ENCODE measurements around the gene KCNK13. TPM values are rescaled to one million over a fixed set of nuclear protein-coding genes. Genes with fewer than 3 reads are reported as not detected.

Gene KCNK13
- total RNA-seq, 1 experiment from 2014 or later = not detected

DNA sequence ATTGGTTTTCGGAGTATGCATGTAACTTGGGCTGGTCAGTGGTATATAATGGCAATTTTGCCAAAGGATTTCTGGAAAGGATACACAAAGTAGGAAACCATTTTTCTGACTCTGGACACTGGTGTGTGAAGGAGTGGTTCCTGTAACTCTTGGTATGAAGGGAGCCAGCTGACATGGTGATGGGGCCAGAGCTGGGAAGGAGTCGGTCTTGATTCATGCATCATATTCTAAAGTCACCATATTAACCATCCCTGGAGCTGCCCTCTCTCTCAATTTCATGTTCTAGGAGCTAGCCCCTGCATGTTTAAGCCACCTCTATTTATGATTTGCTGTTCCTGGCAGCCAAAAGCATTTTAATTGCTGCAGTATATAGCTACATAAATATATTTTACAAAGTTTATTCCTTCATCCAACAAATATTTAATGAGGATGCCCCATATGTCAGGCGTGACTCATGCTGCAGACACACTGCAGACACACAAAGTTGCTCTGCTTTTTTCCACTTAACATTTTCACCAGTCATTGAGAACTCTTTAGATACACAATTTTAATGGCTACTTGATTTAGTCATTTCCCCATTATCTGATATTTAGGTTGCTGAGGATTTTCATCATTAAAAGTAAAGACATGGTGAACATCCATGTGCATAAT lies 115.9 kb downstream of the KCNK13 start:
- H3K4me3 ChIP-seq (ENCODE audit: low read length) = no peak overlapping the region
- DNase-seq = no peak
- H4K20me1 ChIP-seq (ENCODE audit: insufficient read depth, low read depth, low read length) = no peaks in the 10 kb centered on the region
- H3K27me3 ChIP-seq (ENCODE audit: low read length) = no peaks in the 10 kb centered on the region
- H3K27ac ChIP-seq (ENCODE audit: low read length) = no peak overlapping the region
- H3K9ac ChIP-seq (ENCODE audit: low read length) = no peak overlapping the region
- H3K9me3 ChIP-seq (ENCODE audit: low read length) = no peaks in the 10 kb centered on the region
- no peak overlapping the region for H2AFZ ChIP-seq (ENCODE audit: low read length)
- no peaks in the 10 kb centered on the region for H3K4me1 ChIP-seq (ENCODE audit: low read length)
- H3K79me2 ChIP-seq (ENCODE audit: low read length) = no peaks in the 10 kb centered on the region
- no peak overlapping the region for H3K4me2 ChIP-seq (ENCODE audit: low read depth, low read length, poor library complexity, severe bottlenecking)
- H3K36me3 ChIP-seq (ENCODE audit: insufficient read depth, low read length) = no peaks in the 10 kb centered on the region
- no peaks in the 10 kb centered on the region for H3K9me2 ChIP-seq (replicated peaks; ENCODE audit: insufficient read depth, low read length)

DNA sequence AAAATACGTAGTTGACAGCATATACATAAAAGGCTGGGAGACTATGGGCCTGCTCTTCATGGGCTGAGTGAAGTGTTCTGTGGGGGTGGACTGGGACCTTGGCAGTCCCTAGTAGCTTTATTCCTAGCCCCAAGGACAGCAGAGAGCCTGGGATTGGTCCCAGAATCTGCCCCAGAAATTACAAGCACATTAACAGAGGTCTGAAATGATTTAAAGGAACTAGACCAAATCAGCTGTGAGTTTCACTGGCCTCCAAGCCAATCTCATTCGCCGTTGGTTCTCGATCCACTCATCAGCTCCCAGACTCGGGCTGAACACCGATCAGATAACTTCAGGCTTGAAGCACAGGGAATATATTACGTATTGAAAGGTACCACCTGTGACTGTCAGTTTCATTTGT lies 117.6 kb downstream of the KCNK13 start:
- Histone ChIP-seq H3K4me1 (ENCODE audit: low read length) (no peaks in the 10 kb centered on the region), H3K4me2 (ENCODE audit: low read depth, low read length, poor library complexity, severe bottlenecking) (no peak overlapping the region), H3K4me3 (ENCODE audit: low read length) (no peak overlapping the region), H3K27me3 (ENCODE audit: low read length) (no peaks in the 10 kb centered on the region), H3K9me2 (replicated peaks; ENCODE audit: insufficient read depth, low read length) (no peaks in the 10 kb centered on the region), H4K20me1 (ENCODE audit: insufficient read depth, low read depth, low read length) (no peaks in the 10 kb centered on the region), H2AFZ (ENCODE audit: low read length) (no peak overlapping the region), H3K79me2 (ENCODE audit: low read length) (no peaks in the 10 kb centered on the region), H3K36me3 (ENCODE audit: insufficient read depth, low read length) (no peaks in the 10 kb centered on the region), H3K9me3 (ENCODE audit: low read length) (no peaks in the 10 kb centered on the region), H3K9ac (ENCODE audit: low read length) (no peak overlapping the region), H3K27ac (ENCODE audit: low read length) (no peak overlapping the region)
- DNase-seq = no peak

DNA sequence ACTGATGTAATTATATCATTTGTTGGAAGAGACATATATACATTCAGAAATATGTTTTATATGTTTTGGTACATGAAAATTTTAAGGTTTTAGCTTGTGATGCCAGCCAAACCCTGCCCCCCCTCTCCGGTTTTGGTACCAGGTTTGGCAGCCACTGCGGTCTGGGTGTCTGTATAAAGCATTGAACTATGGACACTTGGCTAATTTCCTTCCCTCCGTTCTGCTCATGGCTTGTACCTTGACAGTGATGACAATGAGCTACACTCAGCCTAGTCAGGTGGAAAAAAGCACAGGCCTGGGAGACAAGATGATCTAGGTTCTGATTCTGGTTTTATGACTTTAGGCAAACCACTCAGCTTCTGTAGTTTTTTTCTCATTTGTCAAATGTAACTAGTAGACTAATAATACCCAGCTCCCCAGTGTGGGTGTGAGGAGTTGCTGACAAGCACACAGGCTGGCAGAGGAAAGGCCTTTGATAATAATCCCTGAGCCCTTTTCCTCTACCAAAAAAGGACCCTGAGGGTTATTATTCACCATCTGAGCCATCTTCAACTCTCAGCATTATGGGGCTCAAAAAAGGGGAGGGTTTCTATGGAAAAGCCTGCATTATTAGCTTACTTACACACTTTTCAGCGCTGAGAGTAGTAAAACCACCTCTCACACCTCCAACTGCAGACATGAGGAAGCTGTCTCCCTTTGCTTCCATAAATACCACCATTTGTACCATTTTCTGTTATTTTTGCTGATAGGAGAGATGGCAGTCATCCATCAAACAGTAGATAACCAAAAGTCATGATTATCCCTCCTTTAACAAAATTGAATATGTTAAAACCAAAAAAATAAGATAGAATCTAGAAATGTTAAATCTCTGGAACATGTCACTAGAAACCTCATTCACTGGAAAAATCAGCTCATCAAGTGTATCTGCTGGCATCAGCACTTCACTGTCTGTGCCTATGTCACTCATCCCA lies 118.3 kb downstream of the KCNK13 start:
- Histone ChIP-seq H3K9me2 (replicated peaks; ENCODE audit: insufficient read depth, low read length) (no peaks in the 10 kb centered on the region), H4K20me1 (ENCODE audit: insufficient read depth, low read depth, low read length) (no peaks in the 10 kb centered on the region), H3K27ac (ENCODE audit: low read length) (no peak overlapping the region), H3K36me3 (ENCODE audit: insufficient read depth, low read length) (no peaks in the 10 kb centered on the region), H3K27me3 (ENCODE audit: low read length) (no peaks in the 10 kb centered on the region), H3K4me1 (ENCODE audit: low read length) (no peaks in the 10 kb centered on the region), H3K79me2 (ENCODE audit: low read length) (no peaks in the 10 kb centered on the region), H3K4me3 (ENCODE audit: low read length) (no peak overlapping the region), H2AFZ (ENCODE audit: low read length) (no peak overlapping the region), H3K9me3 (ENCODE audit: low read length) (no peaks in the 10 kb centered on the region), H3K9ac (ENCODE audit: low read length) (no peak overlapping the region), H3K4me2 (ENCODE audit: low read depth, low read length, poor library complexity, severe bottlenecking) (no peak overlapping the region)
- no peak for DNase-seq

GRCh38 chr14:90184094-90184493 lies 122.3 kb downstream of the KCNK13 start:
- no peak for DNase-seq

GRCh38 chr14:90184571-90185266 lies 122.9 kb downstream of the KCNK13 start:
- H3K4me3 ChIP-seq (ENCODE audit: low read length) = no peak overlapping the region
- H3K27me3 ChIP-seq (ENCODE audit: low read length) = no peaks in the 10 kb centered on the region
- H3K36me3 ChIP-seq (ENCODE audit: insufficient read depth, low read length) = no peaks in the 10 kb centered on the region
- H3K4me1 ChIP-seq (ENCODE audit: low read length) = no peaks in the 10 kb centered on the region
- no peaks in the 10 kb centered on the region for H3K9me3 ChIP-seq (ENCODE audit: low read length)
- H3K79me2 ChIP-seq (ENCODE audit: low read length) = no peaks in the 10 kb centered on the region
- H3K27ac ChIP-seq (ENCODE audit: low read length) = no peak overlapping the region
- H3K4me2 ChIP-seq (ENCODE audit: low read depth, low read length, poor library complexity, severe bottlenecking) = no peak overlapping the region
- H3K9me2 ChIP-seq (replicated peaks; ENCODE audit: insufficient read depth, low read length) = no peaks in the 10 kb centered on the region
- H2AFZ ChIP-seq (ENCODE audit: low read length) = no peak overlapping the region
- H4K20me1 ChIP-seq (ENCODE audit: insufficient read depth, low read depth, low read length) = no peaks in the 10 kb centered on the region
- no peak overlapping the region for H3K9ac ChIP-seq (ENCODE audit: low read length)
- DNase-seq = no peak

More at GRCh38 chr14:90184094-90184493, 122.3 kb downstream of the KCNK13 start:
- H3K9me2 ChIP-seq (replicated peaks; ENCODE audit: insufficient read depth, low read length) = no peaks in the 10 kb centered on the region
- H3K9ac ChIP-seq (ENCODE audit: low read length) = no peak overlapping the region
- H4K20me1 ChIP-seq (ENCODE audit: insufficient read depth, low read depth, low read length) = no peaks in the 10 kb centered on the region
- H3K79me2 ChIP-seq (ENCODE audit: low read length) = no peaks in the 10 kb centered on the region
- H2AFZ ChIP-seq (ENCODE audit: low read length) = no peak overlapping the region
- no peaks in the 10 kb centered on the region for H3K9me3 ChIP-seq (ENCODE audit: low read length)
- H3K27ac ChIP-seq (ENCODE audit: low read length) = no peak overlapping the region
- H3K4me3 ChIP-seq (ENCODE audit: low read length) = no peak overlapping the region
- no peaks in the 10 kb centered on the region for H3K4me1 ChIP-seq (ENCODE audit: low read length)
- H3K27me3 ChIP-seq (ENCODE audit: low read length) = no peaks in the 10 kb centered on the region
- H3K36me3 ChIP-seq (ENCODE audit: insufficient read depth, low read length) = no peaks in the 10 kb centered on the region
- no peak overlapping the region for H3K4me2 ChIP-seq (ENCODE audit: low read depth, low read length, poor library complexity, severe bottlenecking)

DNA sequence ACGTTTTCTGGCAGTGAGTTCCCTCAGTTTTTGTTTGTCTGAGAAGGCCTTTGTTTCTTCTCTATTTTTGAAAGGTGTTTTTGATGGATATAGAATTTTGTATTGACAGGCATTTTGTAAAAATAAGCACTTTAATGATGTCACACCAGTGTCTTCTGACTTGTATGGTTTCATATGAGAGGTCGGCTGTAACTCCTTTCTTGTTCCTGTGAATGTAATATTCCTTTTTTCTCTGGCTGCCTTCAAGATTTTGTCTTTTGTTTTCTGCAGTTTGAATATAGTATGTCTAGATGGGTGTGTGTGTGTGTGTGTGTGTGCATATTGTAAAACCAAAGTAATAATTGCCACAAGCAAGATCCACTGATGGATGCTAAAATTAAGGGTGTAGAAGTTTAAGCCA lies 126.8 kb downstream of the KCNK13 start:
- H3K9me2 ChIP-seq (replicated peaks; ENCODE audit: insufficient read depth, low read length) = no peaks in the 10 kb centered on the region
- no peaks in the 10 kb centered on the region for H4K20me1 ChIP-seq (ENCODE audit: insufficient read depth, low read depth, low read length)
- no peak overlapping the region for H2AFZ ChIP-seq (ENCODE audit: low read length)
- DNase-seq = no peak
- no peaks in the 10 kb centered on the region for H3K27me3 ChIP-seq (ENCODE audit: low read length)
- H3K36me3 ChIP-seq (ENCODE audit: insufficient read depth, low read length) = no peaks in the 10 kb centered on the region
- no peaks in the 10 kb centered on the region for H3K4me1 ChIP-seq (ENCODE audit: low read length)
- no peaks in the 10 kb centered on the region for H3K79me2 ChIP-seq (ENCODE audit: low read length)
- no peak overlapping the region for H3K9ac ChIP-seq (ENCODE audit: low read length)
- H3K27ac ChIP-seq (ENCODE audit: low read length) = no peak overlapping the region
- no peaks in the 10 kb centered on the region for H3K9me3 ChIP-seq (ENCODE audit: low read length)
- no peak overlapping the region for H3K4me3 ChIP-seq (ENCODE audit: low read length)
- no peak overlapping the region for H3K4me2 ChIP-seq (ENCODE audit: low read depth, low read length, poor library complexity, severe bottlenecking)

- Histone ChIP-seq H3K4me1 (ENCODE audit: low read length) (peaks cover 5% of the 10 kb centered on the region), H3K4me3 (ENCODE audit: low read length) (no peak overlapping the region), H3K27me3 (ENCODE audit: low read length) (no peaks in the 10 kb centered on the region), H3K79me2 (ENCODE audit: low read length) (no peaks in the 10 kb centered on the region), H3K9ac (ENCODE audit: low read length) (no peak overlapping the region), H4K20me1 (ENCODE audit: insufficient read depth, low read depth, low read length) (no peaks in the 10 kb centered on the region), H3K27ac (ENCODE audit: low read length) (no peak overlapping the region), H3K4me2 (ENCODE audit: low read depth, low read length, poor library complexity, severe bottlenecking) (no peak overlapping the region), H3K9me3 (ENCODE audit: low read length) (no peaks in the 10 kb centered on the region), H3K9me2 (replicated peaks; ENCODE audit: insufficient read depth, low read length) (no peaks in the 10 kb centered on the region), H2AFZ (ENCODE audit: low read length) (no peak overlapping the region), H3K36me3 (ENCODE audit: insufficient read depth, low read length) (no peaks in the 10 kb centered on the region)
- no peak for DNase-seq
Measured at GRCh38 chr14:90191154-90191553, 129.4 kb downstream of the KCNK13 start.

DNA sequence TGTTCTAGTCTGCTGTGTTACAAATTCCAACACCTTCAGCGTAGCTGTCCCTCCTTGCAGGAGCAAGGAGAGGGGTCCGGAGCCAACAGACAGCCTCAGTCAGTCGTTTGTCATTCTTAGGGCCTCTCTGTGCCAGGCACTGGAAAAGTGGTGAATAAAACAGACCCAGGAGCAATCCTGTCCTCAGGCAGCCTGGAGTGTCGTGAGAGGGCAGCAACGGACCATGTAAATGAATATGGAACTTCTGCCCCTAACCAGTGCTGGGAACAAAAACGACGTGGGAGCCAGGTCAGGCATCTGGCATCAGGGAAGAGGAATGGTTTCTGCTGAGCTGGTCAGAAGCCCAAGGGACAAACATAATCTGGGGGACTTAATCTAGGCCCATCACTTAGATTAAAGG lies 129.8 kb downstream of the KCNK13 start:
- H2AFZ ChIP-seq (ENCODE audit: low read length) = no peak overlapping the region
- no peaks in the 10 kb centered on the region for H4K20me1 ChIP-seq (ENCODE audit: insufficient read depth, low read depth, low read length)
- H3K36me3 ChIP-seq (ENCODE audit: insufficient read depth, low read length) = no peaks in the 10 kb centered on the region
- H3K9ac ChIP-seq (ENCODE audit: low read length) = no peak overlapping the region
- no peaks in the 10 kb centered on the region for H3K27me3 ChIP-seq (ENCODE audit: low read length)
- no peaks in the 10 kb centered on the region for H3K9me2 ChIP-seq (replicated peaks; ENCODE audit: insufficient read depth, low read length)
- no peaks in the 10 kb centered on the region for H3K79me2 ChIP-seq (ENCODE audit: low read length)
- DNase-seq = no peak
- H3K27ac ChIP-seq (ENCODE audit: low read length) = no peak overlapping the region
- no peaks in the 10 kb centered on the region for H3K9me3 ChIP-seq (ENCODE audit: low read length)
- H3K4me2 ChIP-seq (ENCODE audit: low read depth, low read length, poor library complexity, severe bottlenecking) = no peak overlapping the region
- no peak overlapping the region for H3K4me3 ChIP-seq (ENCODE audit: low read length)
- peaks cover 5% of the 10 kb centered on the region for H3K4me1 ChIP-seq (ENCODE audit: low read length)
